HCT116 (cell line): ENCODE measurements around the gene FGF22. TPM values are rescaled to one million over a fixed set of nuclear protein-coding genes. Genes with fewer than 3 reads are reported as not detected.

ENCODE experiments used
- ATAC-seq: fragments of 200-7000 bp; cut with Tn5 transposase; 2 replicates; pipeline ENCODE4 v1.9.1; 2020; ENCODE audit warnings: mild to moderate bottlenecking, moderate library complexity
- BruUV-seq: library from RNA; stranded (reverse); fragments of 400-500 nt; replicated peaks from 2 replicates; lab custom pipeline; 2021; lab: Mats Ljungman, UMichigan
- CTCF ChIA-PET: fragments of 300-600 bp; sonication (Branson Sonifier 250); formaldehyde crosslinking; loops from one replicate; lab custom pipeline; 2021; ENCODE audit warnings: antibody characterized with exemption; lab: Charles Lee
- POLR2A ChIA-PET: fragments of 300-600, 350-600 bp; sonication (Branson Sonifier 250); formaldehyde crosslinking; loops from one replicate; lab custom pipeline; 2021; ENCODE audit warnings: antibody characterized with exemption; lab: Charles Lee
- RAD21 ChIA-PET, 2 experiments: fragments of 300-600 bp; sonication (Branson Sonifier 250); formaldehyde crosslinking; loops; one replicate each; lab custom pipeline; 2023; ENCODE audit warnings: low total read pairs in 2 of 2; ENCODE audit not compliant: uncharacterized antibody in 2 of 2, unreplicated experiment in 2 of 2, low non-redundant PET in 1 of 2; lab: Charles Lee
- DNase-seq: peaks from one replicate; pipeline ENCODE4 v3.0.0-alpha.2; 2010; ENCODE audit warnings: low read depth, low spot score
- H2AFZ ChIP-seq: fragments of 200-600 bp; shearing (Covaris generic), sonication (generic); 2 replicates; pipeline ENCODE4 v1.6.1; 2017; ENCODE audit warnings: low read depth, mixed run types, mixed read lengths, antibody characterized with exemption, low read length; ENCODE audit not compliant: poor library complexity, severe bottlenecking
- H3K27ac ChIP-seq: 2 replicates; pipeline ENCODE4 v1.5.1; 2012; ENCODE audit warnings: low read depth, low read length
- H3K27me3 ChIP-seq: fragments of 200-600 bp; sonication (generic); 2 replicates; pipeline ENCODE4 v1.6.1; 2016; ENCODE audit warnings: mixed run types, low read length, mixed read lengths; ENCODE audit not compliant: insufficient read depth
- H3K36me3 ChIP-seq, 2 experiments: fragments of 200-500 bp in 1 of 2; fragments of 200-600 bp in 1 of 2; sonication (Bioruptor generic) in 1 of 2; sonication (generic) in 1 of 2; 2 replicates each; pipeline versions ENCODE4 v1.5.1 to v1.6.1; 2014 to 2016; ENCODE audit warnings: low read length in 2 of 2, inconsistent platforms in 1 of 2, mixed read lengths in 1 of 2, mixed run types in 1 of 2; ENCODE audit not compliant: insufficient read depth in 2 of 2, control insufficient read depth in 1 of 2
- H3K4me1 ChIP-seq, 2 experiments: fragments of 200-600 bp in 1 of 2; sonication (generic) in 1 of 2; 2 replicates each; pipeline versions ENCODE4 v1.5.1 to v1.6.1; 2012 to 2017; ENCODE audit warnings: low read length in 2 of 2, inconsistent platforms in 1 of 2, mild to moderate bottlenecking in 1 of 2, mixed read lengths in 1 of 2, mixed run types in 1 of 2, moderate library complexity in 1 of 2; ENCODE audit not compliant: insufficient read depth in 2 of 2, control insufficient read depth in 1 of 2
- H3K4me2 ChIP-seq: fragments of 200-600 bp; sonication (generic); 2 replicates; pipeline ENCODE4 v1.6.1; 2017; ENCODE audit warnings: mixed run types, low read length, mixed read lengths
- H3K4me3 ChIP-seq, 2 experiments: fragments of 200-600 bp in 1 of 2; sonication (generic) in 1 of 2; replicated peaks in 1 of 2; 2 replicates each; pipeline ENCODE4 v1.5.1; 2011 to 2016; ENCODE audit warnings: low read length in 2 of 2, control low read depth in 1 of 2, low read depth in 1 of 2, mild to moderate bottlenecking in 1 of 2, mixed read lengths in 1 of 2, mixed run types in 1 of 2
- H3K79me2 ChIP-seq: fragments of 200-600 bp; sonication (generic); 2 replicates; pipeline ENCODE4 v1.6.1; 2017; ENCODE audit warnings: mild to moderate bottlenecking, mixed run types, low read length, moderate library complexity, mixed read lengths; ENCODE audit not compliant: insufficient read depth
- H3K9ac ChIP-seq: fragments of 200-600 bp; sonication (generic); 2 replicates; pipeline ENCODE4 v1.6.1; 2016; ENCODE audit warnings: low read length, mixed read lengths
- H3K9me2 ChIP-seq: fragments of 200-600 bp; sonication (generic), shearing (Covaris generic); 2 replicates; pipeline ENCODE4 v1.6.1; 2017; ENCODE audit warnings: mixed run types, mild to moderate bottlenecking, moderate library complexity; ENCODE audit not compliant: insufficient read depth
- H3K9me3 ChIP-seq, 2 experiments: fragments of 200-500 bp in 1 of 2; fragments of 200-600 bp in 1 of 2; sonication (Bioruptor generic) in 1 of 2; sonication (generic) in 1 of 2; 2 replicates each; pipeline ENCODE4 v1.6.1; 2014 to 2017; ENCODE audit warnings: low read length in 2 of 2, mixed read lengths in 2 of 2, inconsistent platforms in 1 of 2, low read depth in 1 of 2, mild to moderate bottlenecking in 1 of 2, mixed run types in 1 of 2, moderate library complexity in 1 of 2; ENCODE audit not compliant: control insufficient read depth in 1 of 2, insufficient read depth in 1 of 2
- H4K20me1 ChIP-seq: fragments of 200-600 bp; sonication (generic), shearing (Covaris generic); 2 replicates; pipeline ENCODE4 v1.6.1; 2017; ENCODE audit warnings: mixed run types, mild to moderate bottlenecking, moderate library complexity; ENCODE audit not compliant: insufficient read depth
- ATF3 ChIP-seq: IDR thresholded peaks from 2 replicates; pipeline ENCODE4 v1.6.1; 2012
- CBX3 ChIP-seq: IDR thresholded peaks from 2 replicates; pipeline ENCODE4 v1.6.1; 2012; ENCODE audit warnings: low read depth
- CEBPB ChIP-seq: IDR thresholded peaks from 2 replicates; pipeline ENCODE4 v1.6.1; 2012; ENCODE audit warnings: low read depth
- ELF1 ChIP-seq: IDR thresholded peaks from 2 replicates; pipeline ENCODE4 v1.6.1; 2012; ENCODE audit warnings: low read depth, borderline replicate concordance
- EZH2 ChIP-seq: fragments of 200-600 bp; sonication (generic); IDR thresholded peaks from 2 replicates; pipeline ENCODE4 v1.6.1; 2017; ENCODE audit warnings: antibody characterized with exemption, mixed run types
- FOSL1 ChIP-seq: IDR thresholded peaks from 2 replicates; pipeline ENCODE4 v1.6.1; 2012; ENCODE audit warnings: low read depth
- JUND ChIP-seq: IDR thresholded peaks from 2 replicates; pipeline ENCODE4 v1.6.1; 2012
- MAX ChIP-seq: IDR thresholded peaks from 2 replicates; pipeline ENCODE4 v1.6.1; 2012
- RAD21 ChIP-seq: IDR thresholded peaks from 2 replicates; pipeline ENCODE4 v1.6.1; 2012; ENCODE audit warnings: low read depth, mild to moderate bottlenecking
- SRF ChIP-seq: IDR thresholded peaks from 2 replicates; pipeline ENCODE4 v1.6.1; 2012; ENCODE audit warnings: low read depth
- TCF7L2 ChIP-seq: IDR thresholded peaks from 2 replicates; pipeline ENCODE4 v1.7.0; 2011; ENCODE audit warnings: borderline replicate concordance, inconsistent platforms; ENCODE audit not compliant: insufficient read depth, insufficient read length; ENCODE audit errors: extremely low read depth
- YY1 ChIP-seq: IDR thresholded peaks from 2 replicates; pipeline ENCODE4 v1.6.1; 2011; ENCODE audit warnings: low read length, low read depth, moderate library complexity, mild to moderate bottlenecking; ENCODE audit not compliant: insufficient replicate concordance; ENCODE audit errors: extremely low read depth
- ZFX ChIP-seq: fragments of 450-650 bp; IDR thresholded peaks from 2 replicates; pipeline ENCODE4 v1.6.1; 2017
- ZNF274 ChIP-seq: fragments of 200-500 bp; sonication (Bioruptor generic); IDR thresholded peaks from 2 replicates; pipeline ENCODE4 v1.6.1; 2014; ENCODE audit warnings: mild to moderate bottlenecking, low read depth, low read length, inconsistent platforms
- intact Hi-C: fragments of 100-400 bp; cut with micrococcal nuclease; formaldehyde crosslinking; loops from 2 replicates; pipeline ENCODE4 v1.10.0; 2022
- total RNA-seq: library from RNA; stranded (reverse); gene quantifications from one replicate; pipeline ENCODE4 v1.2.1, GENCODE V29; 2021; ENCODE audit not compliant: unreplicated experiment
- TF ChIP-seq, protein P1 (sequence below): IDR thresholded peaks from 2 replicates; pipeline ENCODE4 v1.6.1; 2012; ENCODE audit warnings: low read depth
- TF ChIP-seq, protein P2 (sequence below): IDR thresholded peaks from 2 replicates; pipeline ENCODE4 v1.6.1; 2011; ENCODE audit warnings: mild to moderate bottlenecking, low read length, moderate library complexity; ENCODE audit not compliant: insufficient replicate concordance; ENCODE audit errors: extremely low read depth
- TF ChIP-seq, protein P3 (sequence below), 3 experiments: fragments of 200-600 bp in 1 of 3; sonication (generic) in 1 of 3; IDR thresholded peaks in 2 of 3; conservative IDR thresholded peaks in 1 of 3; 2 replicates each; pipeline ENCODE4 v1.5.1; 2012 to 2017; ENCODE audit warnings: low read depth in 2 of 3, low read length in 2 of 3, antibody characterized with exemption in 1 of 3, borderline replicate concordance in 1 of 3, control low read depth in 1 of 3, mild to moderate bottlenecking in 1 of 3, mixed read lengths in 1 of 3, mixed run types in 1 of 3, moderate library complexity in 1 of 3; ENCODE audit not compliant: insufficient read depth in 1 of 3

Gene FGF22
- total RNA-seq, 1 experiment from 2014 or later: 1.5 TPM

- no peak for ATAC-seq
- BruUV-seq: no TSS peak
- intact Hi-C loops: no loop called here
Observed at GRCh38 chr19:644363-644762, 4.7 kb downstream of the FGF22 start.

More at GRCh38 chr19:644363-644762, 4.7 kb downstream of the FGF22 start:
- no peak for DNase-seq
- H3K79me2 ChIP-seq: peaks cover 1% of the 10 kb centered on the region; the same call in 1 of the 2 replicates
- ChIA-PET RAD21 (no interaction called here), CTCF (no interaction called here), POLR2A (no interaction called here)
- H3K36me3 ChIP-seq: peaks cover 5 to 16% of the 10 kb centered on the region in 2 experiments; a peak in 3 of 4 replicates
- H3K4me2 ChIP-seq: no peak overlapping the region
- H4K20me1 ChIP-seq: no peaks in the 10 kb centered on the region
- no peak overlapping the region for H3K9ac ChIP-seq
- no peaks in the 10 kb centered on the region for H3K27me3 ChIP-seq
- no peaks in the 10 kb centered on the region for H3K9me2 ChIP-seq
- peaks cover 0 to 9% of the 10 kb centered on the region in 2 experiments; a peak in 2 of 4 replicates for H3K4me1 ChIP-seq
- TF ChIP-seq TCF7L2 (no peak), ELF1 (no peak), SRF (no peak), RAD21 (no peak), MAX (no peak), ZNF274 (no peak), ZFX (no peak), CEBPB (no peak), FOSL1 (no peak), JUND (no peak), CBX3 (no peak), EZH2 (no peak), ATF3 (no peak), YY1 (no peak)
- TF ChIP-seq, protein P1, sequence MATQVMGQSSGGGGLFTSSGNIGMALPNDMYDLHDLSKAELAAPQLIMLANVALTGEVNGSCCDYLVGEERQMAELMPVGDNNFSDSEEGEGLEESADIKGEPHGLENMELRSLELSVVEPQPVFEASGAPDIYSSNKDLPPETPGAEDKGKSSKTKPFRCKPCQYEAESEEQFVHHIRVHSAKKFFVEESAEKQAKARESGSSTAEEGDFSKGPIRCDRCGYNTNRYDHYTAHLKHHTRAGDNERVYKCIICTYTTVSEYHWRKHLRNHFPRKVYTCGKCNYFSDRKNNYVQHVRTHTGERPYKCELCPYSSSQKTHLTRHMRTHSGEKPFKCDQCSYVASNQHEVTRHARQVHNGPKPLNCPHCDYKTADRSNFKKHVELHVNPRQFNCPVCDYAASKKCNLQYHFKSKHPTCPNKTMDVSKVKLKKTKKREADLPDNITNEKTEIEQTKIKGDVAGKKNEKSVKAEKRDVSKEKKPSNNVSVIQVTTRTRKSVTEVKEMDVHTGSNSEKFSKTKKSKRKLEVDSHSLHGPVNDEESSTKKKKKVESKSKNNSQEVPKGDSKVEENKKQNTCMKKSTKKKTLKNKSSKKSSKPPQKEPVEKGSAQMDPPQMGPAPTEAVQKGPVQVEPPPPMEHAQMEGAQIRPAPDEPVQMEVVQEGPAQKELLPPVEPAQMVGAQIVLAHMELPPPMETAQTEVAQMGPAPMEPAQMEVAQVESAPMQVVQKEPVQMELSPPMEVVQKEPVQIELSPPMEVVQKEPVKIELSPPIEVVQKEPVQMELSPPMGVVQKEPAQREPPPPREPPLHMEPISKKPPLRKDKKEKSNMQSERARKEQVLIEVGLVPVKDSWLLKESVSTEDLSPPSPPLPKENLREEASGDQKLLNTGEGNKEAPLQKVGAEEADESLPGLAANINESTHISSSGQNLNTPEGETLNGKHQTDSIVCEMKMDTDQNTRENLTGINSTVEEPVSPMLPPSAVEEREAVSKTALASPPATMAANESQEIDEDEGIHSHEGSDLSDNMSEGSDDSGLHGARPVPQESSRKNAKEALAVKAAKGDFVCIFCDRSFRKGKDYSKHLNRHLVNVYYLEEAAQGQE: no peak
- TF ChIP-seq, protein P2, sequence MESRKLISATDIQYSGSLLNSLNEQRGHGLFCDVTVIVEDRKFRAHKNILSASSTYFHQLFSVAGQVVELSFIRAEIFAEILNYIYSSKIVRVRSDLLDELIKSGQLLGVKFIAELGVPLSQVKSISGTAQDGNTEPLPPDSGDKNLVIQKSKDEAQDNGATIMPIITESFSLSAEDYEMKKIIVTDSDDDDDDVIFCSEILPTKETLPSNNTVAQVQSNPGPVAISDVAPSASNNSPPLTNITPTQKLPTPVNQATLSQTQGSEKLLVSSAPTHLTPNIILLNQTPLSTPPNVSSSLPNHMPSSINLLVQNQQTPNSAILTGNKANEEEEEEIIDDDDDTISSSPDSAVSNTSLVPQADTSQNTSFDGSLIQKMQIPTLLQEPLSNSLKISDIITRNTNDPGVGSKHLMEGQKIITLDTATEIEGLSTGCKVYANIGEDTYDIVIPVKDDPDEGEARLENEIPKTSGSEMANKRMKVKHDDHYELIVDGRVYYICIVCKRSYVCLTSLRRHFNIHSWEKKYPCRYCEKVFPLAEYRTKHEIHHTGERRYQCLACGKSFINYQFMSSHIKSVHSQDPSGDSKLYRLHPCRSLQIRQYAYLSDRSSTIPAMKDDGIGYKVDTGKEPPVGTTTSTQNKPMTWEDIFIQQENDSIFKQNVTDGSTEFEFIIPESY: no peak
- TF ChIP-seq, protein P3, sequence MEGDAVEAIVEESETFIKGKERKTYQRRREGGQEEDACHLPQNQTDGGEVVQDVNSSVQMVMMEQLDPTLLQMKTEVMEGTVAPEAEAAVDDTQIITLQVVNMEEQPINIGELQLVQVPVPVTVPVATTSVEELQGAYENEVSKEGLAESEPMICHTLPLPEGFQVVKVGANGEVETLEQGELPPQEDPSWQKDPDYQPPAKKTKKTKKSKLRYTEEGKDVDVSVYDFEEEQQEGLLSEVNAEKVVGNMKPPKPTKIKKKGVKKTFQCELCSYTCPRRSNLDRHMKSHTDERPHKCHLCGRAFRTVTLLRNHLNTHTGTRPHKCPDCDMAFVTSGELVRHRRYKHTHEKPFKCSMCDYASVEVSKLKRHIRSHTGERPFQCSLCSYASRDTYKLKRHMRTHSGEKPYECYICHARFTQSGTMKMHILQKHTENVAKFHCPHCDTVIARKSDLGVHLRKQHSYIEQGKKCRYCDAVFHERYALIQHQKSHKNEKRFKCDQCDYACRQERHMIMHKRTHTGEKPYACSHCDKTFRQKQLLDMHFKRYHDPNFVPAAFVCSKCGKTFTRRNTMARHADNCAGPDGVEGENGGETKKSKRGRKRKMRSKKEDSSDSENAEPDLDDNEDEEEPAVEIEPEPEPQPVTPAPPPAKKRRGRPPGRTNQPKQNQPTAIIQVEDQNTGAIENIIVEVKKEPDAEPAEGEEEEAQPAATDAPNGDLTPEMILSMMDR (IDR thresholded peaks at IDR 0.05 in 2 of 3, conservative IDR thresholded peaks at IDR 0.05 in 1 of 3; ENCODE audit: borderline replicate concordance in 1 of 3, insufficient read depth in 1 of 3, low read depth in 2 of 3, low read length in 2 of 3): no peak
- H2AFZ ChIP-seq: no peak overlapping the region
- H3K4me3 ChIP-seq: no peak overlapping the region
- H3K27ac ChIP-seq: no peak overlapping the region
- no peaks in the 10 kb centered on the region for H3K9me3 ChIP-seq
